ENCODE results near the gene GALNTL6.

GALNTL6 gene

DNA sequence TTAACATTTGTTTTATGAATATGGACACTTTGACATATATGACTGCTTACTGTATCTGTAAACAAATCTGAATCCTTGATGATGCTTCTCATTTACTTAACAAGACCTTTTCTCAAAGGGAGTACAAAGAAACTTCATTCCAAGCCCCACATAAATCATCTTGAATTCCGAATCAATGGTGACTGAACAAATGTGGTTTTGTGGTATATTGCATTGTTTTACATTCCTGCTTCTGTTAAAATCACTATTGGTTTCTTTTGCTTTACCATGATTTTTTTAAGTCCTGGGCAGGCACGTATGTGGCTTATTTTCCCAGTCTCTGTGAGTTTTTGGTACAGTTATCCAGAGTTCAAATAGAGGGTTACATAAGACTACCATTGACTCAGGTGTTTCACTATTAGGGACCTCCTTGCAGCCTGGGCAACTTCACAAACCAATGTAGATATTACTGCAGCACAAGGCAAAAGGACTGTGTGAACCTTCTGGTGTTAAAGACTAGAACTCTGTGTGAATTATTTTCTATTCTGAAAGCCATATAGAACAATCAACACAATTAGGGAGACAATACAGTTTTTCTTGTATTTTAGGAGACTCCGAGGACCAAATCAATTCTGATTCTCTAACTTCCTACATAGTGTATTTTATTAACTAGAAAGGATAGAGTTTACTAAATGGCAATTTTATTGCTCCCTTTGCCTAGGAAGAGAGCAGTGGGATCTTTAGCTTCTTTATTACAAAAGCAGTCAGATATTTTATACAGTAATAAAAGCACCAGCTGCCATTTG lies 196.4 kb downstream of the GALNTL6 start:
- no peak for DNase-seq

DNA sequence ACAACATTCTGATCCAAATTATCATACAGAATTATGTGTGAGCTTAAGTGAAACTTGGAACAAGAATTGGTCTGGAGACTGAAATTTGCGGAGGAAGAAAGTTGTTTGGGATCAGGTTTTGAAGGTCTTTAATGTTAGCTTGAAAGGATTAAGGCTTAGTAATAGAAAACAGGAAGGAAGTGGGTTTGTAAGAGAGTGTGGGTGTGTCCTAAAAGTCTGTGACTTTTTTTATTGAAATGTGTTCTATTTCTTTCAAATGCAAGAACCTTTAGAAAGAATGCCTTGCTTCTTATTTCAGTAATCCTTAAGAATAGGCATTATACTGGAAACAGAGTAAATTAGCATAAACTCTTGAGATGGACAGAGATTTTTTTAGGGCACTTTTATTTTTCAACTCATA lies 198.0 kb downstream of the GALNTL6 start:
- no peak for DNase-seq

DNA sequence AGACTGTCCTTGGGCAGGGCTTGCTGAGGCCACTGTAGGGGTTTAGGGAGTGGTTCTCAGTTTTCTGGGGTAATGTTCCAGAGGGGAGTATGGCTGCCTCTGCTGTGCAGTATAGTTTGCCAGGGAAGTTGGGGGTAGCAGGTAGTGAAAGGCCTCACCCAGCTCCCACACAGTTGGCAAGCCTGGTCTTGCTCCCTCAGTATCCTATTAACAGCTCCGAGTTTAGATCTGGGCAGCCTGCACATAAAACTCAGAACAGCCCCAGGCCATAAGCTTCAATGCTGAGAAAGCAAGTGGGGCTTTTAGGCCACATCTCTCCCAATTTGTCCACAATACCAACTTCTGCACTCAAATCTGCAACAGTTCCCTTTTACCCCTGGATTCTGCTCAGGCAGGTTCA lies 205.2 kb downstream of the GALNTL6 start:
- no peak for DNase-seq

DNA sequence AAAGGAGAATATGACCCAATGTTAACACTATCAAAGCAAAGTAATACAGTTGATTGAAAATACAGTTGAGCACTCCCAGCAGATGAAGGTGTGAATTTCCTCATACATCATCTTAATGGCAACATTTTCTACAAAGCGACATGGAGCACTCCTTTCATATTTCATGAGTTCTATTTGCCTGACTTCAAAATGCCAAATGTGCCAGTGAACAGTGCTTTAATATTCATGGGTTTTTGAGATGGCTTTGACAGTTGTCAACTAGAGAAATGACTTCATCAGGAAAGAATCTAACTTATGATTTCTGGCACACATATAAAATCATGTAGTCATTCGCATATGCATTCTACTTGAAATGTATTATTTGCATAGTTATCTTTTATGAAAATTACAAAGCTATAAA lies 222.4 kb downstream of the GALNTL6 start:
- no peak for DNase-seq

DNA sequence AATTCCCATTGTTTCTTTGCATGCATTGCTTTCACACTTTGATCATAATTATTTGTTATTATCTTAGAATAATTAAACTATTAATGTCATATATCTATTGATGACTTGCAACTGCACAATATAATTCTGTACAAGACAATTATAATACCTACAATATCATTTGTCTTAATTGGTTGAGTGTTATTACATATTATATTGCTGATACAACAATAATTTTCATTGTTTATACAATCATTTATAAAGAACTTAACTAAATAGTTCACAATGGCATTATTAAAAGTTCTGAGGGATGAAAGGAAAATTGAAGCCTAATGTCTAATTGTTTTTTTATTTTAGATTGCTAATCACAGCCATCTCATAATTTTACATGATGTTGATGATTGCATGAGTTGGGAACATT lies 227.6 kb downstream of the GALNTL6 start:
- no peak for DNase-seq

DNA sequence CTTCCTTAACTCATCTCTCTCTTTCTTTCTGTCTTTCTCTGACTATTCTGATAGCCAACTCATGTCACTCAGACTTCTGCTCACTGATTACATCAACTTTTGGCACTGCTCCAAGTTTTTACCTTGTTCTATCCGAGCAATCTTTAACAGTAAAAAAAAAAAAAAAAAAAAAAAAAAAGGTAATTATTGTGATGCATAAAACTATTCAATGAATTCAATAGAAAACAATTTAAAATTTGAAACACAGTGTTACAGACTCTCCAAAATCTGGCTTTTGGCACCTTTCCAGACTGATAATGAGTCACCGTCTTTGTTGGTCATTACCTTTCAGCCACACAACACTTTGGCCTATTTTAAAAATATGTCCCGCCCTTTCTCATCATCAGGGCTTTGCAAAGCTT lies 229.5 kb downstream of the GALNTL6 start:
- no peak for DNase-seq

DNA sequence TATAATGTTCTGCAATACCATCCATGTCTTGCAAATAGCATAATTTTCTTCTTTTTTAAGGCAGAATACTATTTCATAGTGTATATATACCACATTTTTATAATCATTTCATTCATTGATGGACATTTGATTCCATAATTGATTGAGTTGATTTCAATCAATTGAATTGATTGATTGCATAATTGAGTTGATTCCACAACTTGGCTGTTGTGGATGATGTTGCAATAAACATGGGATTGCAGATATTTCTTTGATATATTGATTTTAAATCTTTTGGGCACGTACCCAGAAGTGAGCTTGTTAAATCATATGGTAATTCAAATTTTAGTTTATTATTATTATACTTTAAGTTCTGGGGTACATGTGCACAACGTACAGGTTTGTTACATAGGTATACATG lies 232.8 kb downstream of the GALNTL6 start:
- DNase-seq: no peak

DNA sequence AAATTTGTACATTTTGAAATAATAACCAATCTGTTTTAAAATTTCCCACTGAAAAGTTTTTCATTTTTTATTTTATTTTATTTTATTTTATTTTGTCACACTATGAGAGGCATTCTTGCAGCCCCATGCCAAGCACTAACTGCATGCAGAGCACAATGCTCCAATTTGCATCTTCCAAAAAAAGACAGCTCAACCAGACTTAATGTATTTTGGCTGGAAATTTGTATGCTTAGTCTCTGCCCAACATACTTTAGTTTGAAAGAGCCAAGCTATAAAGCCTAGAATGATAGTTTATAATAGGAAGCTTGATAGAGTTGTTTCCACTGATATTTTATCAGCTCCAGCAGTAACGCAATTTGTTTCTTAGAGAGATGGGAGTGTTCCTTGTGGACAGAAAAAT lies 235.5 kb downstream of the GALNTL6 start:
- DNase-seq: no peak

DNA sequence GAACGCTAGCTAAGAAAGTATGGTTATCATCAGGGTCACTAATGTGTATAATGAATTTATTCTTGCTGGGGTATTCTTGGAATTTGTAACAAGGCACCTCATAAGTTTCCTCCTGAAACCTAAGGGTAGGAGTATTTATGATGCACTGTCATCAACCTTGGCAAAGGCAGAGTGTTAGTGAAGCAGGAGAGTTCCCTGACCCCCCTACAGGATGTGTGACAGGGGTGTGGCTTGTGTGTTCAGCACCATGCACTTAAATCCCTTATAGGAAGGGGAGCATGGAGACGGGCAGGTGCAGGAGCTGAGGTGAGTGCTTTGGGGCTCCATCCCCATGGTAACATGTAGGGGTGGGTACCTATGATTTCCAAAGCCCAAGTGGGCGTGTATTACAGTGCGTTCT lies 237.7 kb downstream of the GALNTL6 start:
- DNase-seq: no peak

DNA sequence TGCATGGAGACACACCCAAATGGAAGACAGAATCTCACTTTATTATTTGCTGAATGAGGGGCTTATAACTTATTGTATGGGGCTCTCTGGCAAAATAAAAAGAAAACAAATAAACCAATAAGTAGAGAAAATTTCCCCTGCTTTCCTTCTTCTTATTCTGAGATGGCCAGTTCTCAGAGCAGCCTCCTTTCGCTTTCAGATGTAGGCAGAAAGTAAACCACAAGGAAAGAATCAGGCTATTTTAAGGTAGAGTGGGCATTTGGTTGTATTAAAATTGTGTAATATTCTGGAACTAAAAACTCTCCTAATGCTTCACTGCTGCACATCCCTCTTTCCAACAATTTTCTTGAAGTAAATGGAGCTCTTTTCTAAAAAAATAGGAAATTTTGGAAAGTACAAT lies 241.8 kb downstream of the GALNTL6 start:
- no peak for DNase-seq

DNA sequence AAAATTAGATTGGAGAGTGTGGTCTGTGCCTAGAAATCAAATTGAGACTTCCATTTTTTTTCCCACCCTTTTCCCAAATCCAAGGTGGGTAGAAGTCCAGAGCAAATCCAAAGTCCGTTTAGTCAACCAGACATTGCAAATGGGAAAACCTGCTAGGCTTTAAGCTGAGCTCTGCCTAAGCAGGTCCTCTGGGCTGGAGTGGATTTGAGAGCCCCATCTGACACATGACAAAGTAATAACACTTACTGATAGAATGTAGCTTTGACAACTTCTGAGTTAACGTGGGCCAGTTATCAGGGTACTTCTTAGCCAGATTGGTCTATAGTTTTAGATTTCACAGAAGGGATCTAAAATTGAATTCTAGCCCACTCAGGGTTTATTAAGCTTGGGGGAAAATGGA lies 242.3 kb downstream of the GALNTL6 start:
- DNase-seq: no peak

DNA sequence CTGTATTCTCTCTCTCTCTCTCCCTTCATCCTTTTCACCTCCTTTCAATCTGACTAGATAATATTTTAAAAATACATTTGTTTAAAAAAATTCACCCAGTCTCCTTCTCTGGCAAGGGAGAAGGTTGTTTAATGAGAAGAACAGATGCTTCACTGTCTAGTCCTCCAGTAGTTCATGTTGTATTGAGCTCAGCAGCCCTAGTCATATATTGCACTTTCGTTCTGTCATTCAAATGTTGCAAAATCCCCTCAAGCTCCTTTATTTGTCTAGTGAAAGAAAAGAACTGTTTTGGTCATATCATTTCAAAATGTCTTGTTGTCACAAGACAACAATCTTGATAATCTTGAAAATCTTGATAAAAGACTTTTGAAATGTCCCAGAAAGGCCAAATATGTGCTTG lies 248.0 kb downstream of the GALNTL6 start:
- DNase-seq: no peak

DNA sequence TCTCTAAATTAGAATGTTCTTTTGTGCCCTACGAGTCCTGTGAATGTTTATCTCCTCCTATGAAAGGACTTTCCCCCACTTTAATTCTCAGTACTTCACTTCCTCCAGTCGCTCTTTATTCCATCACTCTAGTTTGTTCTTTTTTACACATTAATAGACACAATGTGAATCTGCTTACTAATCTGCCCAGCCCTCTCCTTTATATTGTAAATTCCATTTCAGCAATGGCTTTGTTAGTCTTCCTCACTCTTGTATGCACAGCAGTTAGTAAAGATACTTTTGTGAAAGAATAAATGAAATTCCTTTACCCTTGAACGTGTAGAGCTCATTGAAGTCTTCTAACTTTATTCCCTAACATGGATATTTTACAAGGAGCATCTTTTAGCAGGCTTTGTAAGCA lies 255.3 kb downstream of the GALNTL6 start:
- DNase-seq: no peak

DNA sequence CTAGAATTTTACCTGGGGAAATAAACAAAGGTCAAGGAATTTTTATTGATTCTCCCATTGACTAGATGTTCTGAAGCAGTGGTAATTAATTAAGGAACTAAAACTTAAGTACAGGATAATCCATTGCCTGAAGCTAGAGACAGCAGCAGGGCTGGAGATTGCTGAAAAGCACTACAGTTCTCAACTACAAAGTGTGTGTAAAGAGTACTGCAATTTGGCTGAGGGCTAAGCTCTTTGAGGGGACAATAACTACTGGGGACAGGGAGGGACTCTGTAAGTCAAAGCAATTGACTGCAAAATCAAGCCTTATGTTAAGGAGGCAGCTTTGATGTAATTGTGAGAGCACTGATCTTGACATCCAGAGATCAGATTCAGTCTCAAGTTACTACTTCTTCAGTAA lies 260.4 kb downstream of the GALNTL6 start:
- DNase-seq: no peak

DNA sequence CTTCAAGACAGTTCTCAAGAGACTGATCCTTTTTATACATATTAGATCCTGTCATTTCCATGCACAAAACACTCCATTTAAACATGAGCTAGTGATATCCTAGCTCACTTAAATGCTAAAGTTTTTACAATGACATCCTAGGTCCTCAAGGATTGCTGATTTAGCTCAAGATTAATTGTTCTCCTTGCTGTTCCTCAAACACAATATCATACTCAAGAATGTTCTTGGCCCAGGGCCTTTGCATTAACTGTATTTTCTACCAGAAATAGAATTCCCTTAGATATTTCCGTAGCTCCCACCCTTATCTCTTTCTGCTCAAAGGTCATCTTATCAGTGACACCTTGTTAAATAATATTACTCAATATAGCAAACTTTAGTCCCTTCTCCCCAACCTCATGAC lies 270.1 kb downstream of the GALNTL6 start:
- no peak for DNase-seq

DNA sequence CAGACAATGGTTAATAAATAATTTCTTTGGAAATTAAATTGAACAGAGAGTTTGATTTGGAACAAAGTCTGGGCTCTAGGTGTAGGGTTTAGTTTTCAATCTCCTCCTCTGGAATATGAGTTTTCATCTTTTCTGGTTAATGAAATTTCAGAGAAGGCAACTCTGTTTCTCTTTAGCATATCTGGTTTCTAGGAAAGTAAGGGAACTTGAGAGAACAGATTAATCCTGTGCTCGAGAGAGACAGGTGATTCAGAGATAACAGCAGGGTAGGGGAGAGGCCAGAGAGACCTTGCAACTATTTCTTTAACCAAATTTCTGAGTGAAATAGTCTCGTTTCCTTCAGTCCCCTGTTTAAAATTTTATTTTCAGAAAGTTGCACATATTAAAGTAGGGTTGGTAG lies 275.4 kb downstream of the GALNTL6 start:
- no peak for DNase-seq

DNA sequence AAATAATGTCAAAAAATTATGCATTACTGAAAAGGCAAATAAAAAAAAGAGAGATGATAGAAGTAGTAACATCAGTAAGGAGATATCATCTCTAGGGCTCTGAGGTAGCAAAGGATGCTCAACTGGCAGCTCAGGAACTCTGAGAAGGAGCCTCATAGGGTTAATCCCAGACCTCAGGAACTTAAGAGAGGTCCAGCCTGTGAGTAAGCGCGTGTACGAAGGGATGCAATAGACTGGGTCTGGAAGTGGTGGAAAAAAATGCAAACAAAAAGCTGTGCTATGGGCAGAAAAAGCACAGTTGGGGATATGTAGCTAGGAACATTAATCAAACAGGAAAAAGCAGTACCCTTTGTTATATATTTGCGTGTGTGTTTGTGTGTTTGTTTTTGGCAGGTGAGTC lies 282.0 kb downstream of the GALNTL6 start:
- no peak for DNase-seq

DNA sequence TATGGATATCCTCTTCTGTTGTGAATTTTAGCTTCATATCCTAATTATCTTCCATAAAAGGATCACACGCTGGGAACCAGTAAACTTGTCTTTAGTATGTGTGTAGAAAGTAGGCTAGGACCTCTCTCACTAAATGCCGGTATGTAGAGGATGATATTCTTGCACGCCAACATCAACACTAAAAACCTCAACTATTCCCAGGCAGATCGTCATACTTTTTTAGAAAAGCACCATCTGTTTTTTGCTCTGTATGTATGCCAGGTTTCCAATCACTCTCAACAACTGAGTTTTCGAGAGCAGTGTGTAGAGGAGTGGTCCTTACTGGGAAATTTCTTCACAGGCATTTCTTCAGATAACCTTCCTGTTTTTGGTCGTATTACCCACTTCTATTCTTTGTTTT lies 283.6 kb downstream of the GALNTL6 start:
- no peak for DNase-seq

DNA sequence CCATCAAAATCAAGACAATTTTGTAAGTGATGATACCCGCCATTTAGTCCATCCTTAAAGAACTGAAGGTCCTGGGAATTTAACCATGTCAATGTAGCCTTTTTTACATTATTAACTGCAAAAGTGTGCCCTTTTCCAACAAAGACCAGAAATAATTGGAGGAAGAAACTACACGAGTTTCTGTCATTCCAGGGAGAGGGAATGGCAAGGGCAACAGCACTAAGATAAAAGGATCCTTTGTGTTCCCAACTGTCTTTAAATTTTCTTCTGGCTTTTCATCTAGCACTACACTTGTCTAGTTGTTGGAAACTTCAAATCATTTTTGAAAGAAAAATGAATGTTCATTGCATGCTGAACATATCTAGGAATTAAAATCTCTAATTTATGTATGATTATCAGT lies 286.2 kb downstream of the GALNTL6 start:
- DNase-seq: no peak

DNA sequence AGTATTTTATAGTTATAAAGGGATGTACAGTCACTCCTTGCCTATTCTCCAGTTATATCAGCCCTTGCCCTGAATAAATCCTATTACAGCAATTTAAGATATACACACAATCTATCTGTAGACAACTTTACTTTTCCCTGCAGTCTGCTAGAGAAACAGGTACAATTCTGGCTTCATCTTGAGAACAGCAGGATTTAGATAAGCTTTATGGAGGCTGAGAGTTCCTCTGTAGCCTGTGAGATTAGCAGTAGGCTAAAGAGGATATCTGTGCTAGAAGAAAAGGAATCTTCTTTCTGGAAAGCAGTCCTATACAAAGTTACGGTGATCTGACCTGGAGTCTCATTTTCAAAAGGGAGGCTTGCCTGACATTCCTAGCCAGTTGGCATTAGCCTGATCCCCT lies 290.3 kb downstream of the GALNTL6 start:
- DNase-seq: no peak

DNA sequence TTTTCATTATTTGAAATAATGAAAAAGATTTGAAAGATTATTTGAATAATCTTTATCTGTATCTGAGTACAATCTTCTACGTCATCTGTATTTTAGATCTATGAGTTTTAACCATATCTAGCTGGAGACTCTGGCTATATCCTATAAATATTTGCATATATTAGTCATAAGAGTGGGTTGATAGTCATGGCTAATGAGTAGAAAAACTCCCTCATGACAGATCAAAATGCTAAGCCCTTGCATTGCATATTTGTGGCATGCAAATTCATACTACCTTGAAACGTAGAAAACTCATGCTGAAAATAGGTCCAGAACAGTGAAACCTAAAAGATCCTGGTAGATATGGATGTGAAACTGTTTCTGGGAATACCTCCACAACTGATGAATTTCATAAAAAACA lies 291.3 kb downstream of the GALNTL6 start:
- no peak for DNase-seq

DNA sequence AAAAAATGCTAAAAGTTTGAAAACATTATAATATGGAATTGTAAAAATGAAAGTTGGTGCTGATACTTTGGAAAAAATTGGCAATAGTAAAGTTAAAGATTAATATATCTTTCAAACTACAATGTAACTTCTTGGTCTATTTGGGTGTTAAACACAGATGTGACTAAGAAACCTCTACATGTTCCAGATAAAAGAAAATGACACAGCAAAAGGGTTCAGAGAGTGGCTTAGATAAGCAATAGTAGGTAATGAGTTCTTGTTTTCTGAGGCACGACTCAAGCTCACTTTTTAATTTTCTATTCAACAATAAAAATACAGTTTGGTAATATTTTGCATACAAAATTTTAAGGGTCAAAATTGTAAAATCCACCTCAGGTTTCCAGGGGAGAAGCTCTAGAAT lies 292.7 kb downstream of the GALNTL6 start:
- no peak for DNase-seq

DNA sequence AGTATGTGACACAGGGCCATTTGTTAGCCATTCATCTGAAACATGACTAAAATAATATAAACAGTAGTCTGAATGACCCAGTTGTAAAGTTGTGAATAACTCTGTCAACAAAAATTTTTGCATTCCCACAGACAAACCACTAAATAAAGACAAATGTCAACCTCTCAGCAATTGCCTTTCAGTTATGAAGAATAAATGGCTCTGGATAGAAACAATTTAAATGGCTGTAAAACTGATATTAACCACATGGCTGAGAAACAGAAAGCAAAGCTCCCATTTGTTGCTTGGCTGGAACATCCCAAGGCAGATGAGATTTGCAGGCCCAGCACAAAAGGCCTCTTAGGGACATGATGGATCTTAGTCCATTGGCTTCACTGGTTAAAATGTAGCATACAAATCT lies 296.3 kb downstream of the GALNTL6 start:
- DNase-seq: no peak

DNA sequence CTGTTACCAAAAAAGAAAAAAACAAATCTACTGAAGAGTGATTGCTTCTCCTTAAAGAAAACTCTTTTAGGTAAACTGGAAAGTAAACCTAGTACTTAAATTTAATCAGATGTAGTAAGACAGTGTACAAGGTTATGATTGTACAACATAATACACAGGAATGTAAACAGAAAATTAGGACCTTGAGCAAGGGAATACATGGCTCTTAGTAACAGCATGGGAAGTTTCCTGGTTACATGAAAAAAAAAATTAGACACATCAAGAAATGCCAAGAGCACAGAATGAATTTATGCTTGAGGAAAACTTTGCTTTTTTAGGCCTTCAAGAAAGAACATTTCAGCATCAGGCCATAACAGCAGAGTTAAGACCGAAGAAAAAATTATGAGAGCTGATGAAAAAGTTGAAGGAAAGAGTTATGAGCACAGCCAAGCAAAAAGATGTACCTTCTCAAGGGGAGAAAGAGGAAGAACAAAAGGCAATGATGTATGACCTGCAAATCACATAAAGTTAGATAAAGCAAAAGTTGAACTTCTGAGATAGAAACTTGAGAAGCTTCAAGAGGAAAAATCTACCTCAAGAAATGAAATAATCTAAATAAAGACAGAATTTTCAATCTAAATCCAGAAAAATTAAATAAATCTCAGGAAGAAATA lies 311.6 kb downstream of the GALNTL6 start:
- DNase-seq: no peak

DNA sequence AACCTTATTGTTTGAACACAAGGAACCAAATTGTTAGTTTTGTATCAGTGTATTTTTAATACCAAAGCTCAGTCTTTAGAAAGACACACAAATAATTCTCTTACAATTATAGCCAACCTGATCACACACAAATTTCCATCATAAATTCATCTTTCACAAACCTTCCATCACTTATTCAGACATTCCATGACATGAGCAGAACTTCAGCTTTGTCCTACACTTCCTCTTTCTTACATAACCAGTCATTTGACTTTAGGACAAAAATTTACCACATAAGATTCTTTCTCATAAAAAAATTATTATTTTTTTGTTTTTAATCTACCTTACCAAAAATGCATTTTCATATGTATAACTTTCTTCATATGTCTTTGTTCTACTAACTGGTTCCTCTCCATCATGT lies 312.2 kb downstream of the GALNTL6 start:
- DNase-seq: no peak

Data from activated naive CD4-positive, alpha-beta T cell (primary cell).